RPMI7951 (cell line): Measurements from ENCODE around the gene EIF4H. TPM values are rescaled to one million over a fixed set of nuclear protein-coding genes. Genes with fewer than 3 reads are reported as not detected.
"Not testable (repeated sequence)": the region's sequence is repeated elsewhere in the genome, so short reads cannot be mapped to it uniquely, and the experiment has no call there.

Source experiments
- DNase-seq: peaks from one replicate; pipeline ENCODE4 v3.0.0-alpha.2; 2012; ENCODE audit warnings: low read depth
- total RNA-seq: library from RNA; depleted of rRNA; stranded (reverse); fragments of >200 nt; shearing (Covaris generic); gene quantifications from 2 replicates; pipeline ENCODE4 v1.2.3, GENCODE V29; 2014; rRNA removed

EIF4H gene
- total RNA-seq, 1 experiment from 2014 or later, result 190 TPM

GRCh38 chr7:74224907-74225306 is 50.8 kb downstream of the EIF4H start:
- not testable (repeated sequence) for DNase-seq

DNA sequence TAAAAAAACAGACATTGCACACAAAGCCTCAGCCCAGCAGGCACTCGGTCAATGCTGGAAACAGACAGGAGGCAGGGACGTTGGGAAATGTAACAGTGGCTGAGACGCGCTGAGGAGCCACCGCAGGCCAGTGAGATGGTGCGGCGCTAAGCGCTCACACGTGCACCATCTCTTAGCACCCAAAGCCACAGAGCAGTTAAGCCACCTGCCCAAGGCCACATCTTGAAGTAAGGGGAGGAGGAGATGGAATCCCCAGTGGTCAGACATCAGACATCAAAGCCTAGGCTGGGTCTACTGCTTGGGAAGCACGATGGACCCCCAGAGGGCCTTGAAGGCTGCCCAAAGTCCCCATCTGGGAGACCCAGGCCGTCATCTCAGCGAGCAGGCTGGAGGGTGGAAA is 51.2 kb downstream of the EIF4H start:
- DNase-seq, result no peak

- no peak for DNase-seq
These were observed 52.5 kb downstream of the EIF4H start for GRCh38 chr7:74226633-74227032.

DNA sequence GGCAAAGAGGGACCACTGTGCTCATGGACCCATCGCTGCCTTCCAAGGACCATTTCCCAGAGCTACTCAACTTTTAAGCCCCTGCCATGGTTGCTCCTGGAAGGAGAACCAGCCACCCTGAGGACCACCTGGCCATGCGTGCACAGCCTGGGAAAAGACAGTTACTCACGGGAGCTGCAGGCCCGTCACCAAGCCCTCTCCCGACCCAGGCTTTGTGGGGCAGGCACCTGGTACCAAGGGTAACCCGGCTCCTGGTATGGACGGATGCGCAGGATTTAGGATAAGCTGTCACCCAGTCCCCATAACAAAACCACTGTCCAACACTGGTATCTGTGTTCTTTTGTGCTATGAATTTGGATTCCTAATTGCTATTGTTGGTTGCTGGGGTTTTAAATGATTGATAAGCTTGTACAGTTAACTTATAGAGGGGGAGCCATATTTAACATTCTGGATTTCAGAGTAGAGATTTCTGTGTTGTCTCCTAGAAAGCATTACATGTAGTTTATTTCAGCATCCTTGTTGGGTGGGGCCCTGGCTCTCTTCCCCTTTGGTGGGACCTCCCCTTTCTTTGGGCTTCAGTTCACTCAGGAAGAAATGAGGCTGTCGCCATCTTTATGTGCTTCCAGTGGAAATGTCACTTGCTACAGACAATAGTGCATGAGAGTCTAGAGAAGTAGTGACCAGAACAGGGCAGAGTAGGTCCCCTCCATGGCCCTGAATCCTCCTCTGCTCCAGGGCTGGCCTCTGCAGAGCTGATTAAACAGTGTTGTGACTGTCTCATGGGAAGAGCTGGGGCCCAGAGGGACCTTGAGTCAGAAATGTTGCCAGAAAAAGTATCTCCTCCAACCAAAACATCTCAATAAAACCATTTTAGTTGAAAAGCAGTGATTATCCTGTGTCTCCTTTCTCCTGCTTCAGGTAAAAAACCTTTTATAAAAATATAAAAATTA is 55.1 kb downstream of the EIF4H start:
- no peak for DNase-seq

- DNase-seq, result no peak
These were observed 56.5 kb downstream of the EIF4H start for GRCh38 chr7:74230446-74231231.

DNA sequence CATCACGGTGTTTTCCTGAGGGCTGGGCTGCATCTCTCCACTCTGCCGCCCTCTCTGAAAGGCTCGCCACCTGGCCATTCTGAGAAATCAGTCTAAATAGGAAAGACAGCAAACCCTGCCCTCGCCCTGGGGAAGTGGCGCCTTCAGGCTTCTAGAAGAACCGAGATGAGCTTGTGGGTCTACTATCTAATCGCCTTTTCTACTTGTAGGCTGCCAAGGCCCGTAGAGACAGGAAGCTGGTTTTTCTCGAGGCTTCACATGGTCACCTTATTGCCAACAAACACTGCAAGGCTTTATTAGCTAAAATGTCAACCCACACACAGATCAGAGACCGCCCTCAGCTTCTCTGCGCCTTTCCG is 57.1 kb downstream of the EIF4H start:
- DNase-seq, result no peak

DNA sequence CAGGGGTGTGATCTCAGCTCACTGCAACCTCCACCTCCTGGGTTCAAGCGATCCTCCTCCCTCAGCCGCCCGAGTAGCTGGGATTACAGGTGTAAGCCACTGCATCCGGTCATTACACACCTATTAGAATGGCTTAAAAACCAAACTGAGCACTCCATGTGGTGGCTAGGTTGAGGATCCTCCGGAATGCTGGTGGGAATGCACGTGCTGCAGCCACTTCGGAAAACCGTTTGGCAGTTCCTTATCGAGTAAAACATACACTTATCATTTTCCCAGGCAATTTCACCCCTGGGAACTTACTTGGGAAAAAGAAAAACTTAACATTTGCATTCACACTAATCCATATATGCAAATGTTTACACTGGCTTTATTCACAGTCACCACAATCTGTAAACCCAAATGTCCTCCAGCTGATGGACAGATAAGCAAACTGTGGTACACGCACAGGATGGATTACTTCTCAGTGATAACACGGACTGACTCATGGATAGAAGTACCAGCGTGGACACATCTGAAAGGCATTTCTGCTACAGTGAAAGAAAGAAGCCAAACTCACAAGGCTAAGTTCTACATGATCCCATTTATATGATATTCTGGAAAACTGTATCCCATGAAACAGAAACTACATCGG is 59.6 kb downstream of the EIF4H start:
- no peak for DNase-seq

DNA sequence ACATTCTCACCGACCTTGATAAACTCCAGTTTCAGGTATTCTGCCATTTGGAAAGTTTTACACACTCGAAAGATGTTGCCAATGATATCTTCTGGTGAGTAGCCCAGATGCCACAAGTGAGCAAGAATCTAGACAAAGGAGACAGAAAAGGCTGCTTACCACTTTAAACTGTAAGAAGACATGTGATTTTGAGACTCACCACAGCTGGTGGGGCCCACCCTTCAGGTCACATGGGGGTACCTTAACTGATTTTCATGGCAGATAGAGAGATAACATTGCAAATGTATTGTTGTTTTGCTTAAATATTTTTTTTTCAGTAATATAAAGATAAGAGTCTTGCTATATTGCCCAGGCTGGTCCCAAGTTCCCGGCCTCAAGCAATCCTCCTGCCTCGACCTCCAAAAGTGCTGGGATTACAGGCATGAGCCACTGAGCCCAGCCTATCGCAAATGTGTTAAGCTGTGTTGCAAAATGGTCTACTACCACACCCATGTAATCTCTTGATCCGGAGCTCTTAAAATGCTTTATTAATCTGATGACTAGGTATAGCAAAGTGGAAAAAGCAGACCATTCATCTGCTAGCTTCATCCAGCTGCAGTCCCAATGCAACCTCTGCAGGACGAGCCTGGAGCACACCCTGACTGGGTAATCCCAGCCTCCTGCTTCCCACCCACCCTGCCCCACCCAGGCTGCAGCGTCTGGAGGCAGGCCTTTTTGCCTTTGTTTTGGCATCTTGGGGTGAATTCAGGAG is 61.5 kb downstream of the EIF4H start:
- no peak for DNase-seq

DNA sequence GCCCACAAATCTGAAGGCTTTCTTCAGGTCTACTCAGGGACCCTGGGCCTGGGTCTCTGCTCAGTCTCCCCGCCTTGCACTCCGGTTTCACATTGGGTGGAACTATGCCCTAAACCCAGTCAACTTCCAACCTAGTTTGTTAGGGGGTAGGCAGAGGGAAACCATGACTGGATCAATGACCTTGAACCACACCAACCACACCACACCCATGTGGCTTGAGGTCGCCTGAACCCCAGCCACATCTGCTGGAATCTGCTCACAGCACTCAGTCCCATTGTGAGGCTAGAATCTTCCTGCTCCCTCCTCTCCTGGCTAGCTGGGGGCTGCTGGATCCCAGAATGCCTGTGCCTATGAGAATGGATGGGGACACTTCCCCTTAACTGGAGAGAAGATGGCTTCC is 62.1 kb downstream of the EIF4H start:
- no peak for DNase-seq

DNA sequence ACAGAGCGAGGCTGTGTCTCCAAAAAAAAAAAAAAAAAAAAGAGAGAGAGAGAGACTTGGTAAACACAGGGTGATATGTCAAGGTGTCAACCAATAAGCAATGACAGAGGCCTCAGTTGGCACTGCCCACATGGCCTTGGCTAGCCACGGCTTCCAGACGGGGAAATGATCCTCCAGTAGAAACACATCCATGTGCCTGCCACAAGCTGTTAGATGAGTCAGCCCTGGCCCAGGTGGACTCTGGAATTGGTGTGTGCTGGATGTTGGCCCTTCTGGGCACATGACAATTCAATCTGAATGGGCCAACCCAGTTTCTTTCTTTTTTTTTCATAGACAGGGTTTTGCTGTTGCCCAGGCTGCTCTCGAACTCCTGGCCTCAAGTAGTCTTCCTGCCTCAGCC is 66.3 kb downstream of the EIF4H start:
- DNase-seq, result no peak

GRCh38 chr7:74242122-74242443 is 67.9 kb downstream of the EIF4H start:
- no peak for DNase-seq

GRCh38 chr7:74246497-74246896 is 72.3 kb downstream of the EIF4H start:
- DNase-seq, result no peak

Other genes starting within 250 kb of the EIF4H start
- gene ELN, start 146.2 kb upstream of the EIF4H start, total RNA-seq, result 0.12 and 0.59 TPM in 2 replicates
- gene LIMK1, start 90.6 kb upstream of the EIF4H start, total RNA-seq, result 48.9 and 49.9 TPM in 2 replicates
- gene LAT2, start 35.6 kb downstream of the EIF4H start, total RNA-seq, result 0.24 TPM in 1 of 2 replicates, not detected in the other
- 68.5 and 75.1 TPM in 2 replicates for gene RFC2, start 80.0 kb downstream of the EIF4H start, total RNA-seq
- 7.8 and 12.0 TPM in 2 replicates for gene CLIP2, start 115.1 kb downstream of the EIF4H start, total RNA-seq